GM23248 (cell line): Measurements from ENCODE around the gene LRRC45.

Source experiments
- EZH2 ChIP-seq: fragments of 200-600 bp; sonication (generic); IDR thresholded peaks from 2 replicates; pipeline ENCODE4 v1.6.1; 2018; ENCODE audit warnings: antibody characterized with exemption, mild to moderate bottlenecking; ENCODE audit not compliant: insufficient read depth, poor library complexity, severe bottlenecking
- EZH2phosphoT487 ChIP-seq: fragments of 200-600 bp; sonication (generic); IDR thresholded peaks from 2 replicates; pipeline ENCODE4 v1.6.1; 2018; ENCODE audit warnings: antibody characterized with exemption, moderate library complexity, mild to moderate bottlenecking, low read depth; ENCODE audit not compliant: insufficient read depth

DNA sequence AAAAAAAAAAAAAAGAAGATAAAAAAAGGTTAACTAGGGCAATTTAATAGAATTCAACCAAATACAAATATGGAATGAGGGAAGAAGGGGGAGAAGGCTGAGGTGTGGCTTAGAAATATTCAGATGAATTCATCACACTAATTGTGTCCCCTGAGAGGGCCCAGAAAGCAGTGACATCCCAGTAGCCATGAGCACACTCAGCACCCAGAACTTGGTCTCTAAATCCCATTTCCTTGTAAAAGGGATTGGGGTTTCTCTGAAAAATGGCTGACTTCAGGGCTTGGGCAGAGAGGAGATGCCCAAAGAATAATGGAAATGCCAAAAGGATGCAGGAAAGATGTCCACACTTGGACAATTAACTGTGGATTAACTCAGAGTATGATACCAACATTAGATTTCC lies 49.7 kb upstream of the LRRC45 start:
- no peak for TF ChIP-seq EZH2phosphoT487
- TF ChIP-seq EZH2: no peak
